ENCODE data around the gene NARS2.

NARS2 gene

DNA sequence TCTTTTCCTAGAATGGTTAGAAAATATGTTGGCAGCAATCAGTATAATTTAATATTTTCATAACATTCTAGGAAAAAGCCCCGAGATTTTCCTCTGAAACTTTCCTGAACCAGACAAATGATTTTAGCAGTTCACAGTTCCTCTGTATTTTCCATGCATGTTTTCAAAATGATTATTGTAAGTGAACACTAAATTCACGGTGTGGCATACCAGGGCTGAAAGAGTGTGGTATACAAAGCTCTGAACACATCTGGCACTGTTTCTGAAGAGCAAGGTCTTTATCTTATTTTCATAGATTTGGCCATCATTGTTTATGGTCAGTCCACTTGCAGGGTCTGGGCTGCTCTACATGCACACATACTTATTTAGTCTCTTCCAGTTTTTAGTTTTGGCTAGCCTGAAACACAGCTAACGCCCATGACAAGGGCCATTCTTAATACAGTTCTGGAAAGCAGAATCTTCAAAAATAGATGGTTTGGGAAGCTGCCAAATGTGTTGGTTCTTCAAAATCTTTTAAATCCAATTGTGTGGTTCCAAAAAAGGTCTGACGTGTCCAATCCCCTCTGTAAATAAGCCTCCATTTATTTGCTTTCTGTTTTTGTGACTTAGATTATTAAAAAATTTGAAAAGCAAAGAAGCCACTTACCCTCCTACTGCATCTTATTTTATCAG lies 149.1 kb downstream of the NARS2 start:
- TF ChIP-seq, protein P1, sequence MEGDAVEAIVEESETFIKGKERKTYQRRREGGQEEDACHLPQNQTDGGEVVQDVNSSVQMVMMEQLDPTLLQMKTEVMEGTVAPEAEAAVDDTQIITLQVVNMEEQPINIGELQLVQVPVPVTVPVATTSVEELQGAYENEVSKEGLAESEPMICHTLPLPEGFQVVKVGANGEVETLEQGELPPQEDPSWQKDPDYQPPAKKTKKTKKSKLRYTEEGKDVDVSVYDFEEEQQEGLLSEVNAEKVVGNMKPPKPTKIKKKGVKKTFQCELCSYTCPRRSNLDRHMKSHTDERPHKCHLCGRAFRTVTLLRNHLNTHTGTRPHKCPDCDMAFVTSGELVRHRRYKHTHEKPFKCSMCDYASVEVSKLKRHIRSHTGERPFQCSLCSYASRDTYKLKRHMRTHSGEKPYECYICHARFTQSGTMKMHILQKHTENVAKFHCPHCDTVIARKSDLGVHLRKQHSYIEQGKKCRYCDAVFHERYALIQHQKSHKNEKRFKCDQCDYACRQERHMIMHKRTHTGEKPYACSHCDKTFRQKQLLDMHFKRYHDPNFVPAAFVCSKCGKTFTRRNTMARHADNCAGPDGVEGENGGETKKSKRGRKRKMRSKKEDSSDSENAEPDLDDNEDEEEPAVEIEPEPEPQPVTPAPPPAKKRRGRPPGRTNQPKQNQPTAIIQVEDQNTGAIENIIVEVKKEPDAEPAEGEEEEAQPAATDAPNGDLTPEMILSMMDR (IDR thresholded peaks at IDR 0.05; ENCODE audit: low read depth, low read length), result no peak
- no peak for DNase-seq (ENCODE audit: extremely low read depth, low read depth)

DNA sequence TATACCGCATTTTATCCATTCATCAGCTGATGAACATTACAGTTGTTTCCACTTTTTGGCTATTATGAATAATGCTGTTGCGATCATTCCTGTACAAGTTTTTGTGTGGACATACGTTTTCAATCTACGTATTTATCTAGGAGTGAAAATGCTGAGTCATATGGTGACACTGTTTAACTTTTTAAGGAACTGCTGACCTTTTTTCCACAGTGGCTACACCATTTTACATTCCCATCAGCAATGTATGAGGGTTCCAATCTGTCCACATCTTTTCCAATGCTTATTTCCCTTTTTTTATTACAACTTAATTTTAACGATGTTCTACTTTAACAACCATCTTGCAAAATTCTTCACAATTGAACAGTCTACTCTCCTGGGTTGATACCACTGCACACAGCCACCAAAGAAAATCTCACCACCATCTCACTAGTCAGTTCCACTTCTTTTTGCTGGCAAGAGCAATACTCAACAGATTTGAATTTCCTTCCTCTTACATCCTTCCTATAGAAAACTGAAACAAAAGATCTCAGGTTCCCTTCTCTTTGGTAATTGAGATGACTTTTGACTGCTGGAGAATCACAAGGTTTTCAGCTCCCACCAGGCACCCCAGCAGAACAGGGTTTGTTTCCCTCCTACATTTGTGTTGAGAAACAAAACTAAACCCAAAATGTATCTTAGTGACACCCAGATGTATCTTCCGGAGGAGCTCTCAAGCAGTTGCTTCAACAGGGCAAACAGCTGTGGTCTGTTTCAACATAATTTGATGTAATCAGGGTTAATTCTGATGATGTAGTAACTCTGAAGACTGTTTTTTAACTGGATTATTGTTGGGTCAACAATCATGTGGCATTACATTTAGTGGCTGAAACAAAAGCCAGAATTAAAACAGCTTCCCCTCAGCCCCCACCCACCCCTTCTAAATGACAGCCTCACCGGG lies 150.1 kb downstream of the NARS2 start:
- TF ChIP-seq, protein P1 (IDR thresholded peaks at IDR 0.05; ENCODE audit: low read depth, low read length), result no peak
- DNase-seq (ENCODE audit: extremely low read depth, low read depth), result no peak

DNA sequence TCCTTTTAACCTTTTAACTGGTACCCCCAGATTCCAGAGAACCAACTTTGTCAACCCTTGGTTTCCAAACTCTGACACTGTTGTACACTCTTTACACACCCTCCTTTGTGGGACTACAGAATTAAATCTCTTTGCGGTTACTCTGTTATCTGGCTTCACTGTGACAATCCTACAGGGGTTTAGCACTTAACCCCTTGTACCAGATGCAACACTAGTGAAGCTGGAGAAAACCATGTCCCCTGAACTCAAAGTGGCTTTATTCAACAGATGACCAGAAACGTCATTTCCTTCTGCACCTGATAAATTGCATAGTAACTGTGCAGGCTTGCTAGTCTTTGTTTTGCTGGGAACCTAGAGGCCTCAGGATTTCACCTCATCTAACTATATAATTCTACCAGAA lies 151.4 kb downstream of the NARS2 start:
- DNase-seq (ENCODE audit: extremely low read depth, low read depth), result no peak
- TF ChIP-seq, protein P1 (IDR thresholded peaks at IDR 0.05; ENCODE audit: low read depth, low read length), result no peak

DNA sequence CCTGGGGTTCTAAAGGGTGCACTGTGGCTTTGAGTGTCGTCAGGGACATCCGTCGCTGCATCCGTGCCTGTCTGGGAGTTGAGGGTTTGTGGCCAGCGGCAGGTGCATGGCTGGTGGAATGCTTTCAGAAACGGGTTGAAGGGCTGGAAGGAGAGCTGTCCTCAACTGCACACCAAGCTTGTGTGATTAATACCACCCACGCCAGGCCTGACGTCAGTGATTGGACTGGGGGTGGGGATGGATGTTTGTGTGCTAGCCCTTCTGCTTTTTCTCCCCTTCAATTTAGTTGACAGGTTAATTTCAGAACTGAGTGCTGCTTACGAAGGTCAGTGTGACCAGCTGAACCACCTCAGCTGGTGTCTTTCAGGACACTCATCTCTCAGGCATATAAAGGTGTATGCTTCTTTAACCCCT lies 153.9 kb downstream of the NARS2 start:
- TF ChIP-seq, protein P1 (IDR thresholded peaks at IDR 0.05; ENCODE audit: low read depth, low read length), result no peak

DNA sequence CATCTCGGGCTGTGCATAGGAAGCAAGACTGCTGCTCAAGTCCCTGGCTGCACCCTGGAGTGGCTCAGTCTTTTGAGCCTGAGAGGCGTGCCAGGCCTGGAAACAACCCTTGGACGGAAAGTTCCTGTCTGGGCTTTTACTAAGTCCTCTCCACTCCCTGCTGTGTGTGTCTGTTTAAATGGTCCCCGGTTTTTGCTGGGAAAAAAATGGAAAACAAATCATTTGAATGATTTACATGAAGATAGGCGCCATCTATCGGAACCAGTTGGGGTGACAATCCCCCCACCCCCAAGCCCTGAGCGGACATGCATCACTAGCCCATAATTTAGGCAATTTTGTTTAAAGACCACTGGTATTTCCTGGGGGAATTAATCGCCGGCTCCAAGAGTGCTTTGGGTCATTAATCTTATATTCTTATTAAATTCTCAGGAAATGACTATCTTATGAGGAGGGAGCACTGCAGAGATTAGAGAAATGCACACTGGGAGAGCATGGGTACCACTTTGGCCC lies 154.4 kb downstream of the NARS2 start:
- DNase-seq (ENCODE audit: extremely low read depth, low read depth), result peak; percentile 52
- TF ChIP-seq, protein P1 (IDR thresholded peaks at IDR 0.05; ENCODE audit: low read depth, low read length), result peak; percentile 68

More for the DNA sequence above, 153.9 kb downstream of the NARS2 start:
- no peak for DNase-seq (ENCODE audit: extremely low read depth, low read depth)

DNA sequence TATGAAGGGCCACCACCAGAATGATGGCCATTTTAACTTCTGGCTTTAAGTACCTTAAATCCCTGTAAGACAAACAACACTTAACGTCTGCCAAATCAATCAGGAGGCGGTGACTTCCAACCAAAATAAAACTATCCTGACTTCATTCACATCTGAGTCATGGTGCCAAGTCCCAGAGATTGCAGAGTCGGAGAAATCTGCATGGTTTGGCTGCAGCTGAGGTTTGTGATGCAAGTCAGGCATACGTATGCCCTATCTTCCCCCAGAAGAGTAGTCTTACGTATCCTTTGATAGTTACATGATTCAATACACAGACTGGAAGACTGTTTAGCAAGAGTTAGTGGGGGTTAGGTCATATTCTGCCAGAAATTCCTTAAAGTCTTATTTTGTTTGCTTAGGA lies 155.3 kb downstream of the NARS2 start:
- DNase-seq (ENCODE audit: extremely low read depth, low read depth), result peak; percentile 89
- TF ChIP-seq, protein P1 (IDR thresholded peaks at IDR 0.05; ENCODE audit: low read depth, low read length), result no peak

Measured in AG09319 (cell line).